Head of caudate nucleus (tissue), 42 donors: Measurements from ENCODE around the gene RHBDF1.
A peak's percentile ranks its signal among the peaks of the same experiment; 100 is the strongest.
"Not testable (repeated sequence)": the region's sequence is repeated elsewhere in the genome, so short reads cannot be mapped to it uniquely, and the experiment has no call there.

Source experiments
- DNase-seq, 42 donors: peaks; one replicate each; pipeline versions ENCODE4 v3.0.0 to v3.0.0-alpha.2; 2020 to 2021; ENCODE audit warnings: mixed read lengths in 7 of 42
- intact Hi-C: fragments of 100-400 bp; cut with DNase I; formaldehyde crosslinking; loops from one replicate; pipeline ENCODE4 v1.15.0; 2022

The RHBDF1 gene

DNA sequence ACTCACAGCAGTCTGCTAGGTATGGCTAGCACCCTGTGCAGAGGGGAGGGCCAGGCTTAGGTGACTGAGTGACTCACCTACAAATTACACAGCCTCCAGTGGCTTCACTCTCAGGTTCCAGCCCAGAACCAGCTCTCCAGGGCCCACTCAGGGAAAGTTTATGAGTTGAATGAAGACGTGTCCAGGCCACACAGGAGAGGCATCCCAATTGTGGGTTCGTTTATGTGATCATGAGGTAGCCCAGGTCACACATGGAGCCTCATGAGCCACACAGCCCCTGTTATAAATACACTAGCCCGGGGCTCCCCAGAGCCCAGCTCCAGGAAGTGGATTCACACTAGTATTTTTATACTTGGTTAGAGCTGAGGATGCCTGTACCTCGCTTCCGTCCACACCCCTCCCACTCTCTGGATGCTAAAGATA, 46.5 kb downstream of the RHBDF1 start:
- peak in 2 of 42 donors; percentile 3 to 13 for DNase-seq
- intact Hi-C loops = not testable (repeated sequence)

DNA sequence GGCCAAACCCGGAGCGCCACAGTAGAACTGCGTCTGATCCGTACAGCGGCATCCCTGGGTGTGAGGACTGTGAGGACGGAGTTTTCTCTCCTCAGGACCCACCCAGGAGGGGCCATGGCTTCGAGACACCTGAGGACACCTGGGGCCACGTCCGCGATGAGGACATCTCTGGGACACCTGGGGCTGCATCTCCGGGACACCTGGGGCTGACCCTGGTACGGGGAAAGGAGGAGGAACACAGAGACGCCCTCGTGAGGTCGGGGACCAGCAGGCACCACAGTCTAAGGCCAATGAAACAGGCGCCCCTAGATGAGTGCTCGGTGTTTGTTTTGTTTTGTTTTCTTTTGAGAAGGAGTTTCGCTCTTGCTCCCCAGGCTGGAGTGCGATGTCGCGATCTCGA, 48.3 kb downstream of the RHBDF1 start:
- intact Hi-C loops = not testable (repeated sequence)
- peak in 2 of 42 donors; percentile 8 to 20 for DNase-seq

DNA sequence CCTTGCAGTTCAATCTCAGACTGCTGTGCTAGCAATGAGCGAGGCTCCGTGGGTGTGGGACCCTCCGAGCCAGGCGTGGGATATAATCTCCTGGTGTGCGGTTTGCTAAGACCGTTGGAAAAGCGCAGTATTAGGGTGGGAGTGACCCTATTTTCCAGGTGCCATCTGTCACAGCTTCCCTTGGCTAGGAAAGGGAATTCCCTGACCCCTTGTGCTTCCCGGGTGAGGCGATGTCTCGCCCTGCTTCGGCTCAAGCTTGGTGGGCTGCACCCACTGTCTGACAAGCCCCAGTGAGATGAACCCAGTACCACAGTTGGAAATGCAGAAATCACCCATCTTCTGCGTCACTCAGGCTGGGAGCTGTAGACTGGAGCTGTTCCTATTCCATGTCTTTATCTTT, 51.5 kb downstream of the RHBDF1 start:
- intact Hi-C loops = not testable (repeated sequence)
- DNase-seq = peak in 2 of 42 donors; percentile 11 to 34

DNA sequence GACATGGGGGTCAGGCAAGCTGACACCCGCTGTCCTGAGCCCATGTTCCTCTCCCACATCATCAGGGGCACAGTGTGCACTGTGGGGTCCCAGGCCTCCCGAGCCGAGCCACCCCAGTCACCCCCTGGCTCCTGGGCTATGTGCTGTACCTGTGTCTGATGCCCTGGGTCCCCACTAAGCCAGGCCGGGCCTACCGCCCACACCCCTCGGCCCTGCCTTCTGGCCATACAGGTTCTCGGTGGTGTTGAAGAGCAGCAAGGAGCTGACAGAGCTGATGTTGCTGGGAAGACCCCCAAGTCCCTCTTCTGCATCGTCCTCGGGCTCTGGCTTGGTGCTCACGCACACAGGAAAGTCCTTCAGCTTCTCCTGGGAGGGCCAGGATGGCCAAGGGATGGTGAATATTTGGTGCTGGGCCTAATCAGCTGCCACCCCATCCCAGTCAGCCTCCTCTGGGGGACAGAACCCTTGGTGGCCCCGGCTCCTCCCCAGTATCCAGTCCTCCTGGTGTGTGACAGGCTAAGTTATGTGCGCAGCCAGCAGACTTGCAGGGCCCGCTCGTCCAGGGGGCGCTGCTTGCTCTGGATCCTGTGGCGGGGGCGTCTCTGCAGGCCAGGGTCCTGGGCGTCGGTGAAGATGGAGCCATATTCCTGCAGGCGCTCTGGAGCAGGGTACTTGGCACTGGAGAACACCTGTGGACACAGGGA, 55.2 kb downstream of the RHBDF1 start:
- intact Hi-C loops = not testable (repeated sequence)
- DNase-seq = peak in 2 of 42 donors; percentile 7 to 19

DNA sequence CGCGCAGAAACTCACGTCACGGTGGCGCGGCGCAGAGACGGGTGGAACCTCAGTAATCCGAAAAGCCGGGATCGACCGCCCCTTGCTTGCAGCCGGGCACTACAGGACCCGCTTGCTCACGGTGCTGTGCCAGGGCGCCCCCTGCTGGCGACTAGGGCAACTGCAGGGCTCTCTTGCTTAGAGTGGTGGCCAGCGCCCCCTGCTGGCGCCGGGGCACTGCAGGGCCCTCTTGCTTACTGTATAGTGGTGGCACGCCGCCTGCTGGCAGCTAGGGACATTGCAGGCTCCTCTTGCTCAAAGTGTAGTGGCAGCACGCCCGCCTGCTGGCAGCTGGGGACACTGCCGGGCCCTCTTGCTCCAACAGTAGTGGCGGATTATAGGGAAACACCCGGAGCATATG, 61.7 kb downstream of the RHBDF1 start:
- intact Hi-C loops = not testable (repeated sequence)
- peak; percentile 72 to 100 (median 95) for DNase-seq

DNA sequence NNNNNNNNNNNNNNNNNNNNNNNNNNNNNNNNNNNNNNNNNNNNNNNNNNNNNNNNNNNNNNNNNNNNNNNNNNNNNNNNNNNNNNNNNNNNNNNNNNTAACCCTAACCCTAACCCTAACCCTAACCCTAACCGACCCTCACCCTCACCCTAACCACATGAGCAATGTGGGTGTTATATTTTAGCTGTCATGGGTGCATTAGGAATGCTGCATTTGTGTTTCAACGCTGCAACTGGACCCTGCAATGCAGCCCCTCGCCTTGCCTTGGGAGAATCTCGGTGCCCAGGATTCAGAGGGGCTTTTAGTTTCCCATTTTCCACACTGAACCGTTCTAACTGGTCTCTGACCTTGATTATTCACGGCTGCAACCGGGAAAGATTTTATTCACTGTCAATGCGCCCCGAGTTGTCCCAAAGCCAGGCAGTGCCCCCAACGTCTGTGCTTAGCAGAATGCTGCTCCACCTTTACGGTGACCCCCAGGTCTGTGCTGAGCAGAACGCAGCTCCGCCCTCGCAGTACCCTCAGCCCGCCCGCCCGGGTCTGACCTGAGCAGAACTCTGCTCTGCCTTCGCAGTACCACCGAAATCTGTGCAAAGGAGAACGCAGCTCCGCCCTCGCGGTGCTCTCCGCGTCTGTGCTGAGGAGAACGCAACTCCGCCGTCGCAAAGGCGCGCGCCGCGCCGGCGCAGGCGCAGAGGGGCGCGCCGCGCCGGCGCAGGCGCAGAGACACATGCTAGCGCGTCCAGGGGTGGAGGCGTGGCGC, 62.3 kb downstream of the RHBDF1 start:
- intact Hi-C loops = no loop called here
- DNase-seq = peak in 13 of 42 donors; percentile 10 to 56 (median 30)
